Esophagus (tissue), 2 donors: ENCODE data around the gene ITGBL1. TPM values are rescaled to one million over a fixed set of nuclear protein-coding genes. Genes with fewer than 3 reads are reported as not detected.

ENCODE experiments used
- H3K27ac ChIP-seq, 2 donors: one replicate each; pipeline ENCODE4 v1.5.1; 2013; ENCODE audit warnings: low read depth in 2 of 2, mild to moderate bottlenecking in 2 of 2, inconsistent platforms in 1 of 2, low read length in 1 of 2, moderate library complexity in 1 of 2
- H3K27me3 ChIP-seq, 2 donors: one replicate each; pipeline ENCODE4 v1.6.1; 2013; ENCODE audit warnings: low read length in 2 of 2, control low read depth in 1 of 2, mild to moderate bottlenecking in 1 of 2; ENCODE audit not compliant: insufficient read depth in 2 of 2, control insufficient read depth in 1 of 2
- H3K36me3 ChIP-seq, 2 donors: one replicate each; pipeline ENCODE4 v1.6.1; 2013; ENCODE audit warnings: low read length in 1 of 2; ENCODE audit not compliant: control insufficient read depth in 2 of 2, insufficient read depth in 2 of 2
- H3K4me1 ChIP-seq, 2 donors: one replicate each; pipeline ENCODE4 v1.6.1; 2013; ENCODE audit warnings: low read length in 1 of 2; ENCODE audit not compliant: control insufficient read depth in 2 of 2, insufficient read depth in 2 of 2
- H3K4me3 ChIP-seq, 2 donors: one replicate each; pipeline ENCODE4 v1.5.1; 2013; ENCODE audit warnings: low read length in 2 of 2, mild to moderate bottlenecking in 2 of 2, low read depth in 1 of 2, moderate library complexity in 1 of 2
- H3K9me3 ChIP-seq, 2 donors: one replicate each; pipeline ENCODE4 v1.6.1; 2013; ENCODE audit warnings: mild to moderate bottlenecking in 2 of 2, low read depth in 1 of 2, low read length in 1 of 2, moderate library complexity in 1 of 2; ENCODE audit not compliant: control insufficient read depth in 2 of 2, insufficient read depth in 1 of 2
- WGBS, 2 donors: extraction: QIAGEN DNeasy Blood & Tissue Kit; methylation state at CpG; one replicate each; pipeline ENCODE4 v1.1.7; 2013; 5-methylcytosine and 5-hydroxymethylcytosine counted together
- polyA plus RNA-seq, 2 donors: library from polyadenylated mRNA; stranded (reverse); fragments of 200-250 nt; gene quantifications; one replicate each; pipeline ENCODE4 v1.2.3, GENCODE V29; 2013
- donor health status: healthy with polysubstance abuse.
- donor health status: Bipolar disorder and iron deficiency.

Gene ITGBL1, protein sequence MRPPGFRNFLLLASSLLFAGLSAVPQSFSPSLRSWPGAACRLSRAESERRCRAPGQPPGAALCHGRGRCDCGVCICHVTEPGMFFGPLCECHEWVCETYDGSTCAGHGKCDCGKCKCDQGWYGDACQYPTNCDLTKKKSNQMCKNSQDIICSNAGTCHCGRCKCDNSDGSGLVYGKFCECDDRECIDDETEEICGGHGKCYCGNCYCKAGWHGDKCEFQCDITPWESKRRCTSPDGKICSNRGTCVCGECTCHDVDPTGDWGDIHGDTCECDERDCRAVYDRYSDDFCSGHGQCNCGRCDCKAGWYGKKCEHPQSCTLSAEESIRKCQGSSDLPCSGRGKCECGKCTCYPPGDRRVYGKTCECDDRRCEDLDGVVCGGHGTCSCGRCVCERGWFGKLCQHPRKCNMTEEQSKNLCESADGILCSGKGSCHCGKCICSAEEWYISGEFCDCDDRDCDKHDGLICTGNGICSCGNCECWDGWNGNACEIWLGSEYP
- 1 to 10 TPM in 1 of 2 donors, under 1 TPM in 1; 0.96 to 1.0 TPM for polyA plus RNA-seq

DNA sequence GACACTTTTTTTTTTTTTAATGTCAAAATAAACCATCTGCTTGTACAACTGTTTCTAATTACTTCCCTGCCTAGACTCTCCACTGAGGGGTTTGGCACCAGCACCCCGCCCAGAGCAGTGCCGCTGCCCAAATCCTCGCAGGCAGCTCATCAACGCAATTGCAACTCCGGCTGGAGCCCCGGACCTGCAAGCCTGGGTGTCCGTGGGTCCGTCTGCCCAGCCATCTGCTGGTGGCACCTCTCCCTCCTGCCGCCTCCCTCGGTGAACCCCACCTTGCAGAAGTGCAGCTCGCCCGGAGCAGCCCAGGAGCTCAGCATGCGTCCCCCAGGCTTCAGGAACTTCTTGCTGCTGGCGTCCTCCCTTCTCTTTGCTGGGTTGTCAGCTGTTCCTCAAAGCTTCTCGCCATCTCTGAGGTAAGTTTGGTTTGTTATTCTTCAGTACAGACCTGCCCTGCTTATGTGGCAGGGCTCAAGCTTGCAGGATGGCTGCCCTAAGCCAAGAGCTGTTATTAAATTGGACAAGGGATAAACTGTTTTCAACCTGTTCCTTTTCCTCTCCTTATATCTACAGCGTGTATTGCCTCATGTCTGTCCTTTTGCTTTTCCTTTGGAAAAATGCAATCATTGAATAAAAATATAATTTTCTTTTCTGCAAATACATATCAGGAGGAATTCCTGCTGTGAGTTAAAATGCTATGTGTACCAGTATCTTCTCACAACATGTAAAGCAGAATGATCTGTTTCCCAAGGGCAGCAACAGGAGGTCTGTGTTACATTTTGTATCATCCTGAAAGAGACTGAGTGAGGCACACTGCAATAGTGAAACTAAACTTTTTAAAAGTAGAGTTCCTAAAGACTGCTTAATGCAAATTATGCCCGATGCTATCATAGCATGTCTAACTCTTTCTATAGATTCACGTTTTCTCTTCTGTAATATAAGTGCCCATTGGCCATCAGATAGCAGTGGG, at the start of gene ITGBL1:
ITGBL1 (plus strand) TSS at position 157 of the 967 bp plus-strand sequence; CDS start at position 316, 159 bp downstream.
- H3K9me3 ChIP-seq = no peaks in the 10 kb centered on the region
- no peaks in the 10 kb centered on the region for H3K4me1 ChIP-seq
- H3K27me3 ChIP-seq = no peaks in the 10 kb centered on the region
- WGBS, 2 donors = 48 to 54% methylated on average over 18 of the region's 18 CpGs
- no peaks in the 10 kb centered on the region for H3K36me3 ChIP-seq
- peak within 1 kb of the TSS; percentile 54 to 59 for H3K4me3 ChIP-seq
- peak within 1 kb of the TSS in 1 of 2 donors; percentile 48 for H3K27ac ChIP-seq

DNA sequence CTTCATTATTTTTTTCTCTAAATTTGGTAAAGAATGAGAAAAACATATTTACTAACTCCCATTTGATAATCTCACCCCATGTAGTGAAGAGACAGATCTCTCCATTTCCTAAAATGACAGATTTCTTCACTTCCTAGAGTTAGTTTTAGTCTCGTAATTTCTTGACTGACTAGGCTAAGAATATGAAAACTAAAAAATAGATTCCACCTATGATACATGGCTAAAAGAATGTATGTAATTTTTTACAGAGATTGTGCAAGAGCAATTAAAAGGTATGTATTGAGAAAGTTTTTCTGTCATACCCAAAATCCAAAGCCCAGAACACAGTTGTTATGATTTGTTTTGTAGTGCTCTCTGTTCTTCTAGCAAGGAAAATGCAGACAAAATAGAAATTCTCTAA, 45.7 kb upstream of the ITGBL1 start:
- WGBS, 2 donors = 70 to 77% methylated on average over 1 of the region's 1 CpG
- no peaks in the 10 kb centered on the region for H3K4me1 ChIP-seq
- H3K9me3 ChIP-seq = no peaks in the 10 kb centered on the region
- no peaks in the 10 kb centered on the region for H3K27me3 ChIP-seq
- no peaks in the 10 kb centered on the region for H3K36me3 ChIP-seq
- H3K27ac ChIP-seq = no peak overlapping the region
- no peak overlapping the region for H3K4me3 ChIP-seq

DNA sequence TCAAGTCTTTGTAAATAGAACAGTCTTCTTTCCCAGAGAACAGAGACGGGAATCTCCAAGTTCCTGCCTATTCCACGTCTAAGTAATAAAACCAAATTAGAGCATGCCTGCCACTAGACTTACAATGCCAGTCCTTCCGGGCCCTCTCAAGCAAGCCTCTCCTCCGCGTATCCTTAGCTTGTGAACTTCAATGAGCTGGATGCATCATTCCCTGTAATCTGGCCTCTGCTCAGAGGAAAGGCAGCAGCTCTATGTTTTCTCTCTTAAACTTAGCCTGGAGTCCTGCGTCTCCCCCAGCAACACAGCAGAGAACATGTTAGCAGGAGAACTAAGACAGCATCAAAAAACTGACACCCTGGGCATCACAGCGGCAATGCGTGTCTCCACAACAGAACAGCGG, 44.3 kb upstream of the ITGBL1 start:
- no peaks in the 10 kb centered on the region for H3K4me1 ChIP-seq
- no peaks in the 10 kb centered on the region for H3K27me3 ChIP-seq
- no peaks in the 10 kb centered on the region for H3K9me3 ChIP-seq
- no peak overlapping the region for H3K4me3 ChIP-seq
- H3K27ac ChIP-seq = no peak overlapping the region
- no peaks in the 10 kb centered on the region for H3K36me3 ChIP-seq
- 81 to 84% methylated on average over 9 of the region's 9 CpGs for WGBS, 2 donors

DNA sequence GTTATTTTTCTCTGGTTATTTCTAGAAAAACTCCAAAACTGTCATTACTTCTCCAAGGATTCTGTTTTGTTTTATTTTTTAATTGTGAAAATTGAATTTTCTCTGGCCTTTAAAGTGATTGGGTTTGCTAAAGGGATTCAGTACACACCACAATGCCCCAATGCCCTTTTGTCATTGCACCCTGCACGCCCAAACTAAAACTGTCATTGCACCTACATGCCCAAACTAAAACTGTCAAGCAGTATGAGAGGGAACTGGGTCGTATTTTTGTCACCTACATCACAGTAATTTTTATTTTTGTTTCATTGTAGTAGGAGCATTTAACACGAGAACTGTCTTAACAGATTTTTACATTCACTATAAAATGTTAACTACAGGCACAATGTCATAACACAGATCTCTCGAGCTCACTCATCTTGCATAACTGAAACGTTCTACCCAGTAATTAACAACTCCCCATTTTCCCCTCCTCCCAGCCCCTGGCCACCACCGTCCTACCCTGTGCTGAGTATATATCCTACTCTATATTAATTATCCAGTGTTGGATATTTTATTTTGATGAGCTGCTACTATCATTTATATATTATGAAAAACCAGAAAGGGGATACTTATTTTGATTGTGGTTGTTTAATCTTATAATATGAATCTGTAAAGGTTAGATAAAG, 43.4 kb upstream of the ITGBL1 start:
- no peaks in the 10 kb centered on the region for H3K27me3 ChIP-seq
- no peak overlapping the region for H3K4me3 ChIP-seq
- 70 to 72% methylated on average over 6 of the region's 6 CpGs for WGBS, 2 donors
- no peaks in the 10 kb centered on the region for H3K4me1 ChIP-seq
- no peaks in the 10 kb centered on the region for H3K36me3 ChIP-seq
- no peak overlapping the region for H3K27ac ChIP-seq
- no peaks in the 10 kb centered on the region for H3K9me3 ChIP-seq

DNA sequence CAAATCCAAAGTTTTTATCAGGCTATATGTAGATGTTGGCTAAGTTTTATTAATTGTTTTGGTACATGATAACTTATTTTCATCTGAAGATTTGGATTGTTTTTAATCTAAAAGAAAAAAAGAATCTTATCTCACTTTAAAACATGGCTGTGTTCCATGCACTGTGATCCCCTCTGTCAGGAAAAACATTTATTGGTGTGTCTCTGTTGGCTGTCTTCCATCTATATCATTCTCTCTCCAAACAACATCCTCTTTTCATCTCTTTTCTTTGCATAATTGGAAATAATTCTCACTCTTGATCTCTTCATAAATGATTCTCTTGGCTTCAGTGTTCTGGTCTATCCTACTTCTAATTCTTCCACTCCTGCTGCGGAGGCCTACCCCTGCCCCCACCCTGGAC, 40.4 kb upstream of the ITGBL1 start:
- Histone ChIP-seq H3K27ac (no peak overlapping the region), H3K27me3 (no peaks in the 10 kb centered on the region), H3K4me1 (peaks cover 0 to 2% of the 10 kb centered on the region in 2 donors), H3K9me3 (peaks cover 0 to 4% of the 10 kb centered on the region in 2 donors), H3K4me3 (no peak overlapping the region), H3K36me3 (no peaks in the 10 kb centered on the region)
- 80 to 93% methylated on average over 1 of the region's 1 CpG for WGBS, 2 donors

DNA sequence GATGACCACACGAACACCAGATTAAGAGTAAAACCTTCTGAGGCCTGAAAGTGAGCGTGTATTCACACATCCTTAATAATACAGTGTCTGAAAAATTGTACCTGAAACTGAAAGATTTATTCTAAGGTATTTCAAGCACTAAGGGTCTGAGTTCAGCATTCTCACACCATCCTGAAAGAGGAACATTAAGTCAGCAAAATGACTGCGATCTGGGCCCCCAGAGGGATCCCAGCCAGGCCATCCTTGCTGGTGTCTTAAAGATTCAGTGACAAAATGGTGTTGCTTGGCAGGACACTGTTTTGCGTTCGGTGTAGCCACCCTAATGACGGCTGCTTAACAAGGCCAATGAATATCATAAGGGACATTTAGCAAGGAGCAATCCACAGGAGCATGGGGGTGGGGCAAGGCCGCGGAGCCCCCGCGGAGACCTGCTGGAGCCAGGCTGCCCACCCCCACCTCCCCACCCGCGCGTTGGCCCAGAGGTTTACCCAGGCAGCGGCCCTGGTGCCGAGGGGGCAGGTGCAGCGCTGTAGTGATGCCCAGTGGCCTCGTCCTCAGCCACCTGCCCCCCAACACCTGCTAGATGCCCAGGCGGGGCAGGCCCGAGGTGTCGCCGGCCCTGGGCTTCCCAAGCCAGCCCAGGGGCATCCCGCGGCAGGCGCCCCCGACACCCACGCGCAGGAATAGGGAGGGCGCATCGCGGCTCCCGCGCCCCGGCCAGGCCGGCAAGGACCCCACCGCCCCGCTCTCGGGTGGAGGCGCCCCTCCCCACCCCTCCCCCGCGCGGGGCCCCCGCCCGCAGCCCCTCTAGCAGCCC, 36.9 kb upstream of the ITGBL1 start:
- H3K4me1 ChIP-seq = peaks cover 0 to 2% of the 10 kb centered on the region in 2 donors
- H3K27me3 ChIP-seq = peaks cover 0 to 4% of the 10 kb centered on the region in 2 donors
- H3K27ac ChIP-seq = no peak overlapping the region
- no peaks in the 10 kb centered on the region for H3K36me3 ChIP-seq
- peaks cover 0 to 4% of the 10 kb centered on the region in 2 donors for H3K9me3 ChIP-seq
- peak overlapping the region in 1 of 2 donors; percentile 53 for H3K4me3 ChIP-seq
- WGBS, 2 donors = 14 to 28% methylated on average over 27 to 43 of the region's 43 CpGs

DNA sequence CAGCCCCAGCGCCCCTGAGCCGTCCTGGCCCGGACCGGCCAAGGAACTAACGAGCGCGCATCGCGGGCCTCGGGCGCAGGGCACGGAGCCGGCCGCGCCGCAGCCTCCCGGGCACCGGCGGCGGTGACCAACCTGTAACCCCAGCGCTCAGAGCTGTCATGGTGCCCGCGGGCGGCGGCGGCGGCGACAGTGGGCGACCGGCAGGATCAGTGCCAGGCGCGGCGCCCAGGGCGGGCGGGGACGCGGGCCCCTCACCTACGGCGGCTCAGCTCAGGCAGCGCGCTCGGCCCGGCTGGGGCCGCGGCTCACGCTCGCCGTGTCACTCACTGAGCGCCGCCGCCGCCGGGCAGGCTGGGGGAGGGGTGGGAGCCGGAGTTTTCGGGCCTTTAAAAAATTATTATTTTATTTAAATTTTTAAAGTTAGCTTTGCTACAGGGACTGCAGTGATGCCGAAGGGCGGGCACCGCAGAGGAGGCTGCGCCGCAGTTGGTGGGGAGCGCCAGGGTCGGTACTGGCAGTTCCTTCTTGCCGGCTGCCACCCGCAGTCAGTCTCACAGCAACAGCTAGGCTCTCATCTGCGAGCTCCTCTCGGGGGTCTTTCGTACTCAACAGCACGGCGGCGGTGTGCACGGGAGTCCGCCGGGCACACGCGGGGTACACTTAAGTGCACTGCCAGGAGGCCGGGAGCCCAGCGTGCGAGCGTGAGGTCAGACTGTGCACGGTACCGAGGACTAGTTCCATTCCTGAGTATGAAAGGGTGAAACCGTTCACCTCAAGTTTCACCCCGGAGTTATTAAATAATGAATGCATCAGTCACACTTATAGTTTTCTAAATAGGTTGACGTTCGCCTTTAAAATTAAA, 36.1 kb upstream of the ITGBL1 start, which contains the start of gene NALCN:
NALCN (minus strand) TSS at position 328 of the 862 bp plus-strand sequence. CDS start 17,382 bp downstream, outside the sequence.
- WGBS, 2 donors = 2 to 3% methylated on average over 73 to 85 of the region's 85 CpGs

DNA sequence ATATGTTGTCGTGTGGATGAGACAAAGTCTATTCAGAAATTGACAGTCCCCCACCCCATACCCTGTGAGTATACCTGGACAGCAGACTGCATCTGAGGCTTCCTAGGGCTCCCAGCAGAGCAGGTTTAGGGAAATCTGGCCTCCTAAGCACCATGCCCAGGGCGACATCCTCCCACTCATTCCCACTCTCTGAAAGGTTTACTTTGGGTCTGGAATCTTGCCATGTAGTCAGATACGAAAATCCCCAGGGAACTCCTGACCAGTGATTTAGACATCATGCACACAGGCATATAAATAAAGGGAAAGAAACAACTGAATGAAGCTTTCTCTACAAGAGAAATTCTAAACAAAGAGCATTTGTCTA, 35.5 kb upstream of the ITGBL1 start:
- H3K27ac ChIP-seq = no peak overlapping the region
- peaks cover 0 to 4% of the 10 kb centered on the region in 2 donors for H3K27me3 ChIP-seq
- 9 to 16% methylated on average over 3 of the region's 3 CpGs for WGBS, 2 donors
- H3K4me3 ChIP-seq = no peak overlapping the region
- peaks cover 0 to 2% of the 10 kb centered on the region in 2 donors for H3K4me1 ChIP-seq
- peaks cover 0 to 4% of the 10 kb centered on the region in 2 donors for H3K9me3 ChIP-seq
- H3K36me3 ChIP-seq = no peaks in the 10 kb centered on the region

More for the DNA sequence above, 36.1 kb upstream of the ITGBL1 start, which contains the start of gene NALCN:
- H3K36me3 ChIP-seq = no peaks in the 10 kb centered on the region
- peak within 1 kb of the TSS; percentile 32 to 53 for H3K4me3 ChIP-seq
- peaks cover 0 to 4% of the 10 kb centered on the region in 2 donors for H3K9me3 ChIP-seq
- H3K4me1 ChIP-seq = peaks cover 0 to 2% of the 10 kb centered on the region in 2 donors
- peaks cover 0 to 4% of the 10 kb centered on the region in 2 donors for H3K27me3 ChIP-seq
- H3K27ac ChIP-seq = no peak within 1 kb of the TSS
